ENCODE data around the gene MMAB.

Gene MMAB

GRCh38 chr12:109595321-109595902, 22.1 kb upstream of the MMAB start:
- WGBS, 2 experiments = 84 to 85% methylated on average over 10 of the region's 10 CpGs
- no peaks in the 10 kb centered on the region for H3K9me3 ChIP-seq (ENCODE audit: control insufficient read depth, low read length)
- H3K36me3 ChIP-seq (ENCODE audit: control insufficient read depth, insufficient read depth, low read length) = no peaks in the 10 kb centered on the region
- no peak overlapping the region for H3K27ac ChIP-seq (ENCODE audit: insufficient read depth, low read depth, low read length, poor library complexity, severe bottlenecking)
- H3K4me3 ChIP-seq (ENCODE audit: insufficient read depth, low read depth, low read length) = no peak overlapping the region
- peaks cover 10% of the 10 kb centered on the region for H3K4me1 ChIP-seq (ENCODE audit: control insufficient read depth, insufficient read depth, low read length)
- H3K27me3 ChIP-seq (ENCODE audit: control insufficient read depth, insufficient read depth, low read length, poor library complexity, severe bottlenecking) = no peaks in the 10 kb centered on the region

- WGBS, 2 experiments = 95 to 97% methylated on average over 15 of the region's 15 CpGs
- peaks cover 10% of the 10 kb centered on the region for H3K4me1 ChIP-seq (ENCODE audit: control insufficient read depth, insufficient read depth, low read length)
- H3K27ac ChIP-seq (ENCODE audit: insufficient read depth, low read depth, low read length, poor library complexity, severe bottlenecking) = no peak overlapping the region
Measured at GRCh38 chr12:109594556-109595317, 21.4 kb upstream of the MMAB start.

GRCh38 chr12:109592905-109593272, 19.6 kb upstream of the MMAB start:
- H3K9me3 ChIP-seq (ENCODE audit: control insufficient read depth, low read length) = no peaks in the 10 kb centered on the region
- no peaks in the 10 kb centered on the region for H3K27me3 ChIP-seq (ENCODE audit: control insufficient read depth, insufficient read depth, low read length, poor library complexity, severe bottlenecking)
- WGBS, 2 experiments = 96 to 97% methylated on average over 9 of the region's 9 CpGs
- no peak overlapping the region for H3K27ac ChIP-seq (ENCODE audit: insufficient read depth, low read depth, low read length, poor library complexity, severe bottlenecking)
- H3K4me3 ChIP-seq (ENCODE audit: insufficient read depth, low read depth, low read length) = no peak overlapping the region
- peaks cover 6% of the 10 kb centered on the region for H3K4me1 ChIP-seq (ENCODE audit: control insufficient read depth, insufficient read depth, low read length)
- H3K36me3 ChIP-seq (ENCODE audit: control insufficient read depth, insufficient read depth, low read length) = no peaks in the 10 kb centered on the region

More at GRCh38 chr12:109594556-109595317, 21.4 kb upstream of the MMAB start:
- Histone ChIP-seq H3K9me3 (ENCODE audit: control insufficient read depth, low read length) (no peaks in the 10 kb centered on the region), H3K27me3 (ENCODE audit: control insufficient read depth, insufficient read depth, low read length, poor library complexity, severe bottlenecking) (no peaks in the 10 kb centered on the region), H3K4me3 (ENCODE audit: insufficient read depth, low read depth, low read length) (no peak overlapping the region), H3K36me3 (ENCODE audit: control insufficient read depth, insufficient read depth, low read length) (no peaks in the 10 kb centered on the region)

- no peaks in the 10 kb centered on the region for H3K9me3 ChIP-seq (ENCODE audit: control insufficient read depth, low read length)
- H3K36me3 ChIP-seq (ENCODE audit: control insufficient read depth, insufficient read depth, low read length) = no peaks in the 10 kb centered on the region
- no peak overlapping the region for H3K27ac ChIP-seq (ENCODE audit: insufficient read depth, low read depth, low read length, poor library complexity, severe bottlenecking)
- H3K4me1 ChIP-seq (ENCODE audit: control insufficient read depth, insufficient read depth, low read length) = peaks cover 5% of the 10 kb centered on the region
- 95 to 96% methylated on average over 19 of the region's 19 CpGs for WGBS, 2 experiments
- H3K4me3 ChIP-seq (ENCODE audit: insufficient read depth, low read depth, low read length) = no peak overlapping the region
- no peaks in the 10 kb centered on the region for H3K27me3 ChIP-seq (ENCODE audit: control insufficient read depth, insufficient read depth, low read length, poor library complexity, severe bottlenecking)
Measured at GRCh38 chr12:109592195-109592904, 19.0 kb upstream of the MMAB start.

GRCh38 chr12:109591041-109591440, 17.7 kb upstream of the MMAB start:
- H3K27me3 ChIP-seq (ENCODE audit: control insufficient read depth, insufficient read depth, low read length, poor library complexity, severe bottlenecking) = no peaks in the 10 kb centered on the region
- no peak overlapping the region for H3K27ac ChIP-seq (ENCODE audit: insufficient read depth, low read depth, low read length, poor library complexity, severe bottlenecking)
- no peak overlapping the region for H3K4me3 ChIP-seq (ENCODE audit: insufficient read depth, low read depth, low read length)
- no peaks in the 10 kb centered on the region for H3K9me3 ChIP-seq (ENCODE audit: control insufficient read depth, low read length)
- no peaks in the 10 kb centered on the region for H3K36me3 ChIP-seq (ENCODE audit: control insufficient read depth, insufficient read depth, low read length)
- 86 to 91% methylated on average over 10 of the region's 10 CpGs for WGBS, 2 experiments
- peaks cover 13% of the 10 kb centered on the region for H3K4me1 ChIP-seq (ENCODE audit: control insufficient read depth, insufficient read depth, low read length)

- no peaks in the 10 kb centered on the region for H3K36me3 ChIP-seq (ENCODE audit: control insufficient read depth, insufficient read depth, low read length)
Measured at GRCh38 chr12:109590566-109590965, 17.3 kb upstream of the MMAB start.

GRCh38 chr12:109589691-109590245, 16.5 kb upstream of the MMAB start:
- 91 to 92% methylated on average over 16 of the region's 16 CpGs for WGBS, 2 experiments
- Histone ChIP-seq H3K36me3 (ENCODE audit: control insufficient read depth, insufficient read depth, low read length) (no peaks in the 10 kb centered on the region), H3K27ac (ENCODE audit: insufficient read depth, low read depth, low read length, poor library complexity, severe bottlenecking) (no peak overlapping the region), H3K4me1 (ENCODE audit: control insufficient read depth, insufficient read depth, low read length) (peaks cover 13% of the 10 kb centered on the region), H3K4me3 (ENCODE audit: insufficient read depth, low read depth, low read length) (no peak overlapping the region), H3K9me3 (ENCODE audit: control insufficient read depth, low read length) (no peaks in the 10 kb centered on the region), H3K27me3 (ENCODE audit: control insufficient read depth, insufficient read depth, low read length, poor library complexity, severe bottlenecking) (no peaks in the 10 kb centered on the region)

More at GRCh38 chr12:109590566-109590965, 17.3 kb upstream of the MMAB start:
- Histone ChIP-seq H3K27ac (ENCODE audit: insufficient read depth, low read depth, low read length, poor library complexity, severe bottlenecking) (no peak overlapping the region), H3K4me1 (ENCODE audit: control insufficient read depth, insufficient read depth, low read length) (peaks cover 13% of the 10 kb centered on the region), H3K4me3 (ENCODE audit: insufficient read depth, low read depth, low read length) (no peak overlapping the region), H3K27me3 (ENCODE audit: control insufficient read depth, insufficient read depth, low read length, poor library complexity, severe bottlenecking) (no peaks in the 10 kb centered on the region), H3K9me3 (ENCODE audit: control insufficient read depth, low read length) (no peaks in the 10 kb centered on the region)
- 93 to 94% methylated on average over 8 of the region's 8 CpGs for WGBS, 2 experiments

- no peaks in the 10 kb centered on the region for H3K36me3 ChIP-seq (ENCODE audit: control insufficient read depth, insufficient read depth, low read length)
- 82 to 83% methylated on average over 7 of the region's 7 CpGs for WGBS, 2 experiments
- no peak overlapping the region for H3K27ac ChIP-seq (ENCODE audit: insufficient read depth, low read depth, low read length, poor library complexity, severe bottlenecking)
- no peaks in the 10 kb centered on the region for H3K9me3 ChIP-seq (ENCODE audit: control insufficient read depth, low read length)
- no peaks in the 10 kb centered on the region for H3K27me3 ChIP-seq (ENCODE audit: control insufficient read depth, insufficient read depth, low read length, poor library complexity, severe bottlenecking)
- H3K4me1 ChIP-seq (ENCODE audit: control insufficient read depth, insufficient read depth, low read length) = peaks cover 13% of the 10 kb centered on the region
- no peak overlapping the region for H3K4me3 ChIP-seq (ENCODE audit: insufficient read depth, low read depth, low read length)
Measured at GRCh38 chr12:109589240-109589590, 15.9 kb upstream of the MMAB start.

GRCh38 chr12:109588461-109589239, 15.3 kb upstream of the MMAB start:
- Histone ChIP-seq H3K9me3 (ENCODE audit: control insufficient read depth, low read length) (no peaks in the 10 kb centered on the region), H3K4me1 (ENCODE audit: control insufficient read depth, insufficient read depth, low read length) (peaks cover 13% of the 10 kb centered on the region), H3K27me3 (ENCODE audit: control insufficient read depth, insufficient read depth, low read length, poor library complexity, severe bottlenecking) (no peaks in the 10 kb centered on the region), H3K4me3 (ENCODE audit: insufficient read depth, low read depth, low read length) (no peak overlapping the region), H3K36me3 (ENCODE audit: control insufficient read depth, insufficient read depth, low read length) (peaks cover 3% of the 10 kb centered on the region), H3K27ac (ENCODE audit: insufficient read depth, low read depth, low read length, poor library complexity, severe bottlenecking) (no peak overlapping the region)
- WGBS, 2 experiments = 92 to 94% methylated on average over 26 of the region's 26 CpGs
